Liver (tissue), 3 donors: Measurements from ENCODE around the gene DUSP10.

Experiments used
- ATF3 ChIP-seq: IDR thresholded peaks from 2 replicates; pipeline ENCODE4 v1.6.1; 2016; ENCODE audit warnings: antibody characterized with exemption
- CTCF ChIP-seq: fragments of 150-350 bp; IDR thresholded peaks from 2 replicates; pipeline ENCODE4 v1.5.1; 2017; ENCODE audit warnings: improper control_type of control experiment, low read depth, low read length; ENCODE audit not compliant: missing input control
- GABPA ChIP-seq, 2 donors: IDR thresholded peaks in 1 of 2; conservative IDR thresholded peaks in 1 of 2; 2 replicates each; pipeline ENCODE4 v1.6.1; 2016; ENCODE audit warnings: antibody characterized with exemption in 2 of 2, mild to moderate bottlenecking in 1 of 2, moderate library complexity in 1 of 2
- HNF4A ChIP-seq, 2 donors: conservative IDR thresholded peaks; 2 replicates each; pipeline ENCODE4 v1.6.1; 2016; ENCODE audit warnings: antibody characterized with exemption in 2 of 2, mild to moderate bottlenecking in 2 of 2
- donor health status: healthy.
- donor health status: healthy.

GRCh38 chr1:221773383-221773782, 31.5 kb upstream of the DUSP10 start:
- no peak for TF ChIP-seq ATF3
- TF ChIP-seq HNF4A (conservative IDR thresholded peaks at IDR 0.05) = no peak
- no peak for TF ChIP-seq GABPA (IDR thresholded peaks at IDR 0.05 in 1 of 2, conservative IDR thresholded peaks at IDR 0.05 in 1 of 2)
- no peak for TF ChIP-seq CTCF
